Measurements from ENCODE around the gene AIFM1.

The AIFM1 gene

GRCh38 chrX:130196466-130196865 lies 30.8 kb upstream of the AIFM1 start:
- Histone ChIP-seq H3K4me3 (no peak overlapping the region), H3K27ac (no peak overlapping the region)
- no peak for TF ChIP-seq CTCF (IDR thresholded peaks at IDR 0.05)
- no peak for DNase-seq (ENCODE audit: low spot score)

GRCh38 chrX:130190801-130191200 lies 25.2 kb upstream of the AIFM1 start:
- TF ChIP-seq CTCF (IDR thresholded peaks at IDR 0.05), result no peak
- DNase-seq (ENCODE audit: low spot score), result no peak
- Histone ChIP-seq H3K4me3 (no peak overlapping the region), H3K27ac (no peak overlapping the region)

GRCh38 chrX:130186651-130187050 lies 21.0 kb upstream of the AIFM1 start:
- no peak for TF ChIP-seq CTCF (IDR thresholded peaks at IDR 0.05)
- no peak for DNase-seq (ENCODE audit: low spot score)
- no peak overlapping the region for H3K4me3 ChIP-seq
- no peak overlapping the region for H3K27ac ChIP-seq

GRCh38 chrX:130184857-130185256 lies 19.2 kb upstream of the AIFM1 start:
- Histone ChIP-seq H3K4me3 (no peak overlapping the region), H3K27ac (no peak overlapping the region)
- no peak for DNase-seq (ENCODE audit: low spot score)
- no peak for TF ChIP-seq CTCF (IDR thresholded peaks at IDR 0.05)

GRCh38 chrX:130184168-130184567 lies 18.5 kb upstream of the AIFM1 start:
- Histone ChIP-seq H3K27ac (no peak overlapping the region), H3K4me3 (no peak overlapping the region)
- TF ChIP-seq CTCF (IDR thresholded peaks at IDR 0.05), result no peak
- DNase-seq (ENCODE audit: low spot score), result no peak

GRCh38 chrX:130179579-130180215 lies 14.1 kb upstream of the AIFM1 start:
- no peak for DNase-seq (ENCODE audit: low spot score)
- no peak for TF ChIP-seq CTCF (IDR thresholded peaks at IDR 0.05)
- H3K27ac ChIP-seq, result no peak overlapping the region
- no peak overlapping the region for H3K4me3 ChIP-seq

- DNase-seq (ENCODE audit: low spot score), result no peak
- H3K27ac ChIP-seq, result no peak overlapping the region
Observed at GRCh38 chrX:130179170-130179569, 13.5 kb upstream of the AIFM1 start.

More at GRCh38 chrX:130179170-130179569, 13.5 kb upstream of the AIFM1 start:
- no peak overlapping the region for H3K4me3 ChIP-seq
- no peak for TF ChIP-seq CTCF (IDR thresholded peaks at IDR 0.05)

Measured in coronary artery (tissue), 2 donors.